ENCODE measurements around the gene CERS6. TPM values are rescaled to one million over a fixed set of nuclear protein-coding genes. Genes with fewer than 3 reads are reported as not detected.

The CERS6 gene
- total RNA-seq, 2 experiments from 2014 or later = 11.9 to 12.2 TPM

DNA sequence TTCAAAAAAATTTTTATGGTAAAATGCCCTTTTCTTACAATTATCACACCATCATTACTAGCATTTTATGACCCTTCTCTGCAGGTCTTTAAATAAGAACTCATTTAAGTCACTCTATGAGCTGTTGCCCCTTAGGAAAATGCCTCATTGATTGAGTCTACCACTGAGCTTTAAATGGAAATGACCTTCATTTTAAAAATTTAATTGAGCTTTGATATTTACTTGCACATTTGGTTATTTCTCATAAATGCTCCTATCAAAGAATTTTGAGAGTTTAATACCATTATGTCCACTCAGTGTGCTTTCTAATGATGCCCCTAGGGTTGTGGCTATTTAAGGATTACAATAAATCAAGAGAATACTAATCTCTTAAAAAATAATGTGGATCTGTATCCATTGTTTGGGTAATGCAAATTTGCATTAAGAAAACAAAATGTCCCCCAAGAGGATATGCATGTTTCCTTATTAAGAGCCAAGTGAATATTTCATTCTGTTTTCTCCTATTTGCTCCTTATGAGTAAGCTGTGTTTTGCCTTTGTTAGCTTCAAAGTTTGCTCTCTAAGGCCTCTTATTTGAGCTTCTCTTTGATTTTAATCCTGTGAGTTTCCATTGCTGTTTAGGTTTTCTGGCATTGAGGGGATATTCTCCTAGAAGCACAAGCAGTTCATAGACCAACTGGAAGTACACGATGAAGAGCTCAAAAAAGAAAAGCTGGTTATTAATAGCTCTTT, 69.8 kb downstream of the CERS6 start:
- no peak for DNase-seq
- H3K9me3 Mint-ChIP-seq = peaks cover 1% of the 10 kb centered on the region

DNA sequence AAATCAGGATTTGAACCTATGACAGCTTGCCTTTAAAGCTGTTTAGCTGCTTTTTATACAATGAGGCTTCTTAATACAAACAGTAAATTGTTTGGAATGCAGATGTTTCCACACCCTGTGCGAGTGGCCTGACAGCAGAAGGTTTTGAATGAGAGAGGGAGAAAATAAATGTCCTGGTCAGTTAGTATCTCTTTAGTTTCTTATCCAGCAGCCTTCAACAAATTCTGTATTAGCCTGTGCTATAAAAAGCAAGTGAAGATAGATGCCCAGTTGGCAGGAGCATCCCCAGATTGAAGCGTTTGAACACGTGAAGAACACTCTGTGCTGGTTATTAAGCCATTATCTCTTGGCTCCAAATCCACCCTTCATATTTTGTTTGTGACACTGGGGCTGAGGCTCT, 70.6 kb downstream of the CERS6 start:
- Mint-ChIP-seq H3K27me3 (no peaks in the 10 kb centered on the region), H3K9me3 (peaks cover 1% of the 10 kb centered on the region), H3K4me1 (peaks cover 16% of the 10 kb centered on the region), H3K27ac (no peak overlapping the region), H3K36me3 (peaks cover 7% of the 10 kb centered on the region), H3K4me3 (no peak overlapping the region)
- POLR2A ChIA-PET = no interaction called here
- ATAC-seq (ENCODE audit: low read depth) (no peak), DNase-seq (no peak)

More for the DNA sequence above, 69.8 kb downstream of the CERS6 start:
- no peak overlapping the region for H3K4me3 Mint-ChIP-seq
- no peak overlapping the region for H3K27ac Mint-ChIP-seq
- ATAC-seq (ENCODE audit: low read depth) = no peak
- no peaks in the 10 kb centered on the region for H3K27me3 Mint-ChIP-seq
- POLR2A ChIA-PET = no interaction called here
- peaks cover 12% of the 10 kb centered on the region for H3K4me1 Mint-ChIP-seq
- H3K36me3 Mint-ChIP-seq = peaks cover 7% of the 10 kb centered on the region

DNA sequence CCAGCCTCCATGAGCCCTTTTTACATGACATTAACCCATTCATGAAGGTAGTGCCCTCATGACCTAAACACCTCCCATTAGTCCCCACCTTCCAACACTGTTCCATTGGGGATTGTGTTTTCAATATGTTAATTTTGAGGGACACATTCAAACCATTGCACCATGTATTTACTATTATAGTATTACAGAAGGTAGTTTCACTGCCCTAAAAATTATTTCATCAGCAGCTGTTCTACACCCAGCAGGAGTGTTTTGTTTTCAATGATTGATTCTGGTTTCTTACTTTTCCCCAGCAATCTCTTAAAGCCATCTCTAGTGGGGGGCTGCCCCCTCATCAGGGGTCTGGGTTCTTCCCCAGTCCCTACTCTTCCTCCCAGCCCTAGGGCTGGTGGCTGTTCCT, 71.9 kb downstream of the CERS6 start:
- H3K36me3 Mint-ChIP-seq = peaks cover 7% of the 10 kb centered on the region
- no peak overlapping the region for H3K4me3 Mint-ChIP-seq
- H3K9me3 Mint-ChIP-seq = peaks cover 1% of the 10 kb centered on the region
- no peak for ATAC-seq (ENCODE audit: low read depth)
- H3K27me3 Mint-ChIP-seq = no peaks in the 10 kb centered on the region
- DNase-seq = no peak
- POLR2A ChIA-PET = no interaction called here
- H3K27ac Mint-ChIP-seq = no peak overlapping the region
- H3K4me1 Mint-ChIP-seq = peaks cover 16% of the 10 kb centered on the region

DNA sequence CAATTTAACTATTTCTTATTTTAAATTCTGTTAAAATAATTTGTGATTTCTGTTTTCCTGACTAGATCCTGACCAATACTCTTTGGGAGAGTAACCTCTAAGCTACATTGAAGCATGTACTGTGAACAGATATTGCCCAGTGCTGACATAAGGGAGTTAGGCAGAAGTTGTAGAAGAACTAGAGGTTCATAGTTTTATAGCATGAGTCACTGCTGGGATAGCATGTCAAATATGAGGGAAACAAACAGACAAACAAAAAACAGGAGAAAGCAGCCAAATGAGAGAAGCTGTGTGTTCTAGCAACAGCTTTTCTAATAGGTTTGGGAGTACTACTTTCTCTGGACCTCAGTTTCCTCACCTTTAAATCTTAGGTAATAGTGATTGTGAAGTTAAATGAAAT, 72.4 kb downstream of the CERS6 start:
- H3K36me3 Mint-ChIP-seq = peaks cover 10% of the 10 kb centered on the region
- H3K27ac Mint-ChIP-seq = no peak overlapping the region
- H3K27me3 Mint-ChIP-seq = no peaks in the 10 kb centered on the region
- peaks cover 2% of the 10 kb centered on the region for H3K9me3 Mint-ChIP-seq
- no peak for DNase-seq
- no peak for ATAC-seq (ENCODE audit: low read depth)
- peaks cover 15% of the 10 kb centered on the region for H3K4me1 Mint-ChIP-seq
- POLR2A ChIA-PET = no interaction called here
- H3K4me3 Mint-ChIP-seq = no peak overlapping the region

DNA sequence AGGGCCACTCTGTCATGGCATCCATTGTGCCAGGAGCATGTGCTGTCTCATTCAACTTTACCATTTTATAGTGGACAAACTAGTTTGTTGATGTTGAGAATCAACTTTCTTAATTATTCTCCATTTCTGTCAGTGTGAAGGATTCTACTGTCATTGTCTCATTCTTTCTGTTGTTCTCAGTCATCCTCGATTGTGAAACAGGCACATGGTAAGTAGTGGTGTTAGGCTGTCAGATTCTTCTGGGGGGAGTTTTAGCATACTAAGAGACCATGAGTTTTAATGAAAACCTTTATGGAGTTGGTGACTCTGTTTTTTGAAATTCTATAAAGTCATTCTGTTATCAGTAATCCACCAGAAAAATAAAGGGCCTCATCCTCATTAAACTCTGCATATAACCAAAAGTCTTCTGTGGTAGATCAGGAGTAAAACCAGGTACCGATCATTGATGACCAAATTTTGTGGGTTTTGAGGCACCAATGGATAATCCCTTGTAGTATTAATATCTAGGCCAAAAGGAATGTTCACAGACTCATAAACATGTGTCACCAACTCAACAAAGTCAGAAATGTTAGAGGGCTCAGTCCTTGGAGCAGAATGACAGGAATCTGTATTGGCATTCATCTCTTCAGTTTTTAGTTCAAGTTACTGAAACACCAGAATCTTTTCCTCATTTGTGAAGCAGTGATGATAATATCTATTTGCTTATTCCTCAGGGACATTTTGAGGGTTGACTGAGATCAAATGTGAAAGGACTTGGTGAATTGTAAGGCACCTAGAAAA, 73.2 kb downstream of the CERS6 start:
- POLR2A ChIA-PET = no interaction called here
- H3K36me3 Mint-ChIP-seq = peaks cover 16% of the 10 kb centered on the region
- peaks cover 5% of the 10 kb centered on the region for H3K9me3 Mint-ChIP-seq
- no peak overlapping the region for H3K4me3 Mint-ChIP-seq
- H3K27me3 Mint-ChIP-seq = no peaks in the 10 kb centered on the region
- ATAC-seq (ENCODE audit: low read depth) (no peak), DNase-seq (no peak)
- peaks cover 16% of the 10 kb centered on the region for H3K4me1 Mint-ChIP-seq
- no peak overlapping the region for H3K27ac Mint-ChIP-seq

DNA sequence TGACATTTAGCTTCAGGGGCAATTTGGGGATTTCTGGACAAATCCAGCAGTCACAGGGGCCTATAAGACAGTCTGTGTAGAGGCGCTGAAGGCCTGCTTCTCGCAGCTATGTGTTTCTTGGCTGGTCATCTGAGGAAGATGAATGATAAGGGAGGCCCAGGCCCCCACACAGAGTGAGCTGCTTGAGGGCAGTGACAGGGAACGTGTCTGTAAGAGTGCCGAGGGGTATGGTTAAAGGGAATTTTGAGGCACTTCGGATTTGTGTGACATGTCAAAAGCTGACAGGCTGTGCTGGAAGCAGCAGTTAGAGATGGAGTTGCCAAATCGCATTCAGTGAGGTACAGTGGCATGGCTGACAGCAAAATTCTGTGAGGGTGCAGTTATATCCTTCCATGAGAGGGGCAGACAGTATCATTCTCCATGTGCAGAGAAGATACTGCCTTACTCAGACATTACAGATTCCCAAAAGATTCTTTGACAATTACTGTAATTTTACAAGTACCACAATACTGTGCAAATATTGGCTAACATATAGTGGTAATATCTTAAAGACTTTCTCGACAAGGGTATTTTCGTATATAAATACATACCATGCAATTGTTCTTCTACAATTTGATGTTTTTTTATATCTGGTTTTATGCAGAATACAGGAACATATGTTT, 74.0 kb downstream of the CERS6 start:
- Mint-ChIP-seq H3K27ac (no peak overlapping the region), H3K4me3 (no peak overlapping the region), H3K4me1 (peaks cover 13% of the 10 kb centered on the region), H3K27me3 (no peaks in the 10 kb centered on the region), H3K36me3 (peaks cover 18% of the 10 kb centered on the region), H3K9me3 (peaks cover 5% of the 10 kb centered on the region)
- ATAC-seq (ENCODE audit: low read depth) (no peak), DNase-seq (no peak)
- POLR2A ChIA-PET = no interaction called here

DNA sequence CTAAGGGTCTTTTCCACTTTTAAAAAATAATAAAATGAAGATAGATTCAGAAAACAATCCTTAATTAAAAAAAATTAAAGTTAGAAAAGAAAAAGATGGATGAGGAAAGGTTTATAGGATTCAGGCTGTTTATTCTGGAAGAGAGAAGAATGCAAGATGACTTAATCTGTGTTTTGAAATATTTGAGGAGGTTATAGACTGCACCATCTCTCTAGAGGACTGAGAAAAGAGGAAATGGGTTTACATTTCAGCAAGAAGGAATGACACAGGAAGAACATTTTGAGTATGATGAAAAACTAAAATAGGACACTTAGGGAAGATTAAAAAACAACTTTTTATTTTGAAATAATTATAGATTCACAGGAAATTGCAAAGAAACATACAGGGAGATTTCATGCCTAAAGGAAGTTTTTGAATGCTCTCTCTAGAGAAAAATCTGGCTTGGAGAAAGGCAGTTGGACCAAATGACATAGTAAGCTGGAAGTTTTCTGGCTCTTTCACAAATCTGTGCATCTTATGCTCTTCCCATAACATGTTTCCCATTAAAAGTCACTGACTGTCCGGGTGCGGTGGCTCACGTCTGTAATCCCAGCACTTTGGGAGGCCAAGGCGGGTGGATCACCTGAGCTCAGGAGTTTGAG, 75.0 kb downstream of the CERS6 start:
- H3K27ac Mint-ChIP-seq = no peak overlapping the region
- POLR2A ChIA-PET = no interaction called here
- peaks cover 5% of the 10 kb centered on the region for H3K9me3 Mint-ChIP-seq
- no peak overlapping the region for H3K4me3 Mint-ChIP-seq
- ATAC-seq (ENCODE audit: low read depth) (no peak), DNase-seq (no peak)
- no peaks in the 10 kb centered on the region for H3K27me3 Mint-ChIP-seq
- peaks cover 18% of the 10 kb centered on the region for H3K36me3 Mint-ChIP-seq
- peaks cover 13% of the 10 kb centered on the region for H3K4me1 Mint-ChIP-seq

DNA sequence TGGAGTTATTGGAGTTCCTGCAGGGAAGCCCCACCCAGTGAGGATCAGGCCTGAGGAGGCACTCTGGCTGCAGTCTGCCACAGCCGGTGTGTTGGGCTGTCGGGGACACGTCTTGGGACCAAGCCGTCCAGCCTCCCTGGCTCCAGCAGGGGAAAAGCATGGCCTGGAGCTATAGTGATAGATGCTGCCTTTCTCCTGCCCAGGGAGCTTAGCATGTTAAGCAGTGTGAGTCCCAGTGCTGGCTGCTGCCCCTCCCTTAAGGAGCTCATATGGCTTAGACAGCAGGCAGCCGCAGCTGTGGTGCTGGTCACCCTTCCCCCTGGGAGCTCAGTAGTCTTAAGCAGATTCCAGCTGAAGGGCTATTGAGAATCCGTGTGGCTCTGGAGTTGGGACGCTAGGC, 78.9 kb downstream of the CERS6 start:
- Mint-ChIP-seq H3K36me3 (peaks cover 31% of the 10 kb centered on the region), H3K4me1 (peaks cover 15% of the 10 kb centered on the region), H3K27me3 (no peaks in the 10 kb centered on the region), H3K4me3 (no peak overlapping the region), H3K27ac (no peak overlapping the region), H3K9me3 (peaks cover 15% of the 10 kb centered on the region)
- POLR2A ChIA-PET = no interaction called here
- ATAC-seq (ENCODE audit: low read depth) (no peak), DNase-seq (no peak)

DNA sequence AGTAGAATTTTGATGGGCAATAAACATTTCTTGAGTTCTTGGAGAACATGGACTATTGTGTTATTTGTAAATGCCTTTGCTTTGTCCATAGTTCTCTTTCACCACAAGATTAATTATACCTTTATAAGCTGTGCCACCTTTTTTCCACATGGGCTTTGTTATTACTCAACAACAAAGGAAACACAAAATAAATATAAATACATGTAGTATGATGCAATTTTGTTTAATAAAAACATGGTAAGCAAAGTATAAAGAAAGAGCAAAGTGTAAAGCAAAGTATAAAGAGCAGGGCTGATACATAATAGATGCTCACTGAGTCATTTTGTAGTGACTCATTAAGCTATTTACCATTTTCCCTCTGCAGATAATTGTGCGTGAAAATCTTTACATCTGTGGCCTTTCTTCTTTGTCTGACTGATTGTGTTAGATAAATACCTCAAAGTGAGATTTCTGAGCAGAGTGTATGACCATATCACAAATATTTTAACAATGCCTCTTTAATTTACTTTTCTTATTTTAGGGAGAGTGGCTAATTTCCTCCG, 80.9 kb downstream of the CERS6 start:
- H3K9me3 Mint-ChIP-seq = peaks cover 20% of the 10 kb centered on the region
- DNase-seq (no peak), ATAC-seq (ENCODE audit: low read depth) (no peak)
- no peak overlapping the region for H3K4me3 Mint-ChIP-seq
- H3K36me3 Mint-ChIP-seq = peaks cover 50% of the 10 kb centered on the region
- H3K4me1 Mint-ChIP-seq = peaks cover 9% of the 10 kb centered on the region
- no peak overlapping the region for H3K27ac Mint-ChIP-seq
- POLR2A ChIA-PET = no interaction called here
- H3K27me3 Mint-ChIP-seq = no peaks in the 10 kb centered on the region

DNA sequence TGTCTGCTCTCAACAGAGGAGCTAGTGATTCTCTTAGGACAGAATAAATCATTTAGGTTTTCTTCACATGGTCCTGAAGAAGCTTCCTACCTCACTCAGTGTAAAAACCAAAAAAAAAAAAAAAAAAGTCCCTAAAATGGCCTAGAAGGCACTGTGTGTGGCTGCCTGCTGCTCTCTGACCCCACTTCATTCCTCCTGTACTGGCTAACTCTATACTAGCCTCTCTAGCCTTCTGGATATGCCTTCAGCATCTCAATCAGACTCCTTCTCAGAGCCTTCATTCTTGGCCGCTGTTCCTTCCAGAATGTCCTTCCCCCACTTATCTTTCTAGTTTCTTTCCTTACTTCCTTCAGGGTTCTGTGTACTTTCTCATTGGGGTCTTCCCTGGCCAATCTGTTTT, 82.1 kb downstream of the CERS6 start:
- ATAC-seq (ENCODE audit: low read depth) (no peak), DNase-seq (no peak)
- H3K27me3 Mint-ChIP-seq = no peaks in the 10 kb centered on the region
- H3K36me3 Mint-ChIP-seq = peaks cover 51% of the 10 kb centered on the region
- H3K27ac Mint-ChIP-seq = peak overlapping the region; percentile 4
- H3K9me3 Mint-ChIP-seq = peaks cover 20% of the 10 kb centered on the region
- no peak overlapping the region for H3K4me3 Mint-ChIP-seq
- POLR2A ChIA-PET = no interaction called here
- H3K4me1 Mint-ChIP-seq = peaks cover 11% of the 10 kb centered on the region

DNA sequence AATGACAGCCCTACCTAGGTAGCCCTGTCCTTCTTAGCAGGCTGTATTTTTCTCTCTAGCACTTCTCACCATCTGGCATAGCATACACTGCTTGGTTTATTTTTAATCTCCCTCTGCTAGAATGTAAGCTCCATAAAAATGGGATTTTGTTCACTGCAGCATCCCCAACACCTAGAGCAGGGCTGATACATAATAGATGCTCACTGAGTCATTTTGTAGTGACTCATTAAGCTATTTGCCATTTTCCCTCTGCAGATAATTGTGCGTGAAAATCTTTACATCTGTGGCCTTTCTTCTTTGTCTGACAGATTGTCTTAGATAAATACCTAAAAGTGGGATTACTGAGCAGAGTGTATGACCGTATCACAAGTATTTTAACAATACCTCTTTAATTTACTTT, 82.5 kb downstream of the CERS6 start:
- DNase-seq (no peak), ATAC-seq (ENCODE audit: low read depth) (no peak)
- peaks cover 49% of the 10 kb centered on the region for H3K36me3 Mint-ChIP-seq
- H3K4me1 Mint-ChIP-seq = peaks cover 12% of the 10 kb centered on the region
- no peaks in the 10 kb centered on the region for H3K27me3 Mint-ChIP-seq
- peak overlapping the region; percentile 4 for H3K27ac Mint-ChIP-seq
- POLR2A ChIA-PET = no interaction called here
- no peak overlapping the region for H3K4me3 Mint-ChIP-seq
- H3K9me3 Mint-ChIP-seq = peaks cover 20% of the 10 kb centered on the region

DNA sequence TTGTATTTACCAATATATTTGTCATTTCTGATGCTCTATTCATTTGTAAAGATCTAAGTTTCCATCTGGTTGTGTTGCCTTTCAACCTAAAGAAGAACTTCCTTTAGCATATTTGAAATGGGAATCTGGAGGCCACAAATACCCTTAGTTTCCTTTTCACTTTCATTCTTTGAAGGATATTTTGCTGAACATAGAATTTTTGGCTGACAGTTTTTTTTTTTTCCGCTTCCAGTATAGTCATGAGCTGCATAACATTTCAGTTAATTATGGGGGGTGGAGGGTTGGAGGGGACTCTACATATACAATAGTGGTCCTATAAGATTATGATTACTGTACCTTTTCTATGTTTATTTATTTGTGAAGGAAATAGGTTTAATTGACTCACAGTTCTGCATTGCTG, 83.9 kb downstream of the CERS6 start:
- POLR2A ChIA-PET = no interaction called here
- Mint-ChIP-seq H3K9me3 (peaks cover 18% of the 10 kb centered on the region), H3K4me3 (no peak overlapping the region), H3K4me1 (peaks cover 7% of the 10 kb centered on the region), H3K27me3 (no peaks in the 10 kb centered on the region), H3K27ac (no peak overlapping the region), H3K36me3 (peaks cover 41% of the 10 kb centered on the region)
- ATAC-seq (ENCODE audit: low read depth) (no peak), DNase-seq (no peak)

DNA sequence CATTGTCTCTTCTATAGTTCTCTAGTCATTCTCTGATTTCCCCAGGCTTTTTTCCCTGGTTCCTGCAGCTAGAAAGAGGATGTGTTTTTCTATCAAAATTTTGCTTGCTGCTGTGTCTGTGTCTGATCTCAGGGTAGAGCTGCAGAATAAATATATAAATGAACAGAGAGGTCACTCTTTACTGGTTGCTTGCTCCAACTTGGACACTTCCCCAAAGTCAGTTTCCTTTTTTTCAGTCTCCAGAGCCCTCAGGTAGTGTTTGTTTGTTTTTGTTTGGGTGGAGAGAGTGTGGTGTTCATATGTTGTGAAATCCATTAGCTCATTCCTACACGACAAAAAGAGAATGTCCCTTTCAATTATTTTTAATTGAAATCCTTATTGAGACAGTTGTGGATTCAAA, 85.8 kb downstream of the CERS6 start:
- Mint-ChIP-seq H3K9me3 (peaks cover 18% of the 10 kb centered on the region), H3K36me3 (peaks cover 46% of the 10 kb centered on the region), H3K4me3 (no peak overlapping the region), H3K27ac (no peak overlapping the region), H3K4me1 (peaks cover 15% of the 10 kb centered on the region), H3K27me3 (no peaks in the 10 kb centered on the region)
- ATAC-seq (ENCODE audit: low read depth) = no peak
- POLR2A ChIA-PET = no interaction called here
- no peak for DNase-seq

Data from activated naive CD8-positive, alpha-beta T cell treated with anti-CD3 and anti-CD28 coated beads, Interleukin-2, amount 10 ng/mL, durations not matched to agents 7 days and 5 days (primary cell).